GM21447 (cell line): ENCODE results near the gene UACA.
"Not testable (repeated sequence)": the region's sequence is repeated elsewhere in the genome, so short reads cannot be mapped to it uniquely, and the experiment has no call there.

ENCODE experiments used
- ATAC-seq: cut with Tn5 transposase; IDR thresholded peaks from one replicate; pipeline ENCODE4 v1.9.1; 2021; ENCODE audit not compliant: unreplicated experiment

UACA gene

GRCh38 chr15:70628549-70628896 lies 134.8 kb downstream of the UACA start:
- ATAC-seq, result no peak

GRCh38 chr15:70627734-70628548 lies 135.4 kb downstream of the UACA start:
- no peak for ATAC-seq

- no peak for ATAC-seq
Measured at GRCh38 chr15:70627322-70627721, 136.0 kb downstream of the UACA start.

DNA sequence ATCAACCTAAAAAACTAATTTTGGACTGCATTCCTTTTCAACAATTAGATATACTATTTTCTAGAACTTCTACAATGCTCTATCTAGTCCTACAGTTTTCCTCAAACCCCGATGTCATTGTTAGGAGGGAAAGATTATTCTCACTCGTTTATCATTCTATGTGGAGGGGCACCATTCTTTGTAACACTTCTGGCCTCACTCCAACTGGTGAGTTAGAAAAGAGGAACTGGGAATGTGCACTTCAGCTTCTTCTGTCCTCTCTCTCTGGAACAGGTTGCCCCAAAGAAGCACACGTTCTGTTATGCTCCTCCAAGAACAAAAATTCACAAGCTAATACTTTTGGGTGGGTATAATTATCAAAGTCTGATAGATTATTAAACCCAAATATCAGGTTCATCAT lies 137.9 kb downstream of the UACA start:
- ATAC-seq, result no peak

GRCh38 chr15:70625011-70625410 lies 138.3 kb downstream of the UACA start:
- no peak for ATAC-seq

DNA sequence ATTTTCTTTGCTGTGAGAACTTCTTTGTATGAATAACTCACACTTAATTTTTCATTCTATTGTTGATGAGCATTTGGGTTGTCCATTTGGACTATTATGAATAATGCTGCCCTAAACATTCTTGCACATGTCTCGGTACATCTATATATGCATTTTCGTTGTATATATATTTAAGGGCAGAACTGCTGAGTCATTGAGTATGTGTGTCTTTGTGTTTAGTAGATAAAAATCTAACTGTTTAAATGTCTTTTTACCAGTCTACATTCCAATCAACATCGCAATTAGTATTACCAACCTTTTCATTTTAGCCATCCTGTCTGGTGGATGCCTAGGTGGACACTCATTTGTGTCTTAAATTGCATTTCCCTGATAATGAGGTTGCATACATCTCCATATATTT lies 144.4 kb downstream of the UACA start:
- no peak for ATAC-seq

DNA sequence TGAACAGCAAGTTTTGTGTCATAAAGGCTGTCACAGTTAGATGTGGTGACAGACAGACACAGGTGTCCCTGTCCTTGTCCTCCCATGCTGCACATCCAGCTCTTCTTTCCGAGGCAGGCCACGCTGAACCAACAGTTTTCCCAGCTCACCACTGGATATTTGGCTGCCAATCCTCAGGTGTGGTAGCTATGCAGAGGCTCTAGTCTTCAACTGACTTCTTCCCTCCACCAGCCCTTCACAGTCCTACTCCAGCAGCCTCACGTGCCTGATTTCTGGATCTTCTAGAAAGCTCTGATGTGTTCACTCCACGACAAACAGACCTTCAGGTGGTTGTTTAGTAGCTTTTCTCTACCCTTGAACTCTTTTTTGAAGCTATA lies 145.5 kb downstream of the UACA start:
- ATAC-seq, result no peak

GRCh38 chr15:70617076-70617910 lies 146.1 kb downstream of the UACA start:
- no peak for ATAC-seq

DNA sequence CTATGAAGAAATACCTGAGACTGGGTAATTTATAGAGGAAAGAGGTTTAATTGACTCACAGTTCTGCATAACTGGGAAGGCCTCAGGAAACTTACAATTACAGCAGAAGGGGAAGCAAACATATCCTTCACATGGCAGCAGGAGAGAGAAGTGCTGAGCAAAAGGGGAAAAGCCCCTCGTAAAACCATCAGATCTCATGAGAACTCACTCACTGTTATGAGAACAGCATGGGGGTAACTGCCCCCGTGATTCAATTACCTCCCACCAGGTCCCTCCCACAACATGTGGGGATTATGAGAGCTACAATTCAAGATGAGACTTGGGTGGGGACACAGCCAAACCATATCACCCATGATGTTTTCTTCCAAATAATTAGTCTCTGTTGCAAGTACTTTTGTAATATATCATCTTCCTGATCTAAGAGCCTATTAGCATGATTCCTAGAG lies 147.0 kb downstream of the UACA start:
- ATAC-seq, result not testable (repeated sequence)

- ATAC-seq, result no peak
Measured at GRCh38 chr15:70615435-70616310, 147.7 kb downstream of the UACA start.

DNA sequence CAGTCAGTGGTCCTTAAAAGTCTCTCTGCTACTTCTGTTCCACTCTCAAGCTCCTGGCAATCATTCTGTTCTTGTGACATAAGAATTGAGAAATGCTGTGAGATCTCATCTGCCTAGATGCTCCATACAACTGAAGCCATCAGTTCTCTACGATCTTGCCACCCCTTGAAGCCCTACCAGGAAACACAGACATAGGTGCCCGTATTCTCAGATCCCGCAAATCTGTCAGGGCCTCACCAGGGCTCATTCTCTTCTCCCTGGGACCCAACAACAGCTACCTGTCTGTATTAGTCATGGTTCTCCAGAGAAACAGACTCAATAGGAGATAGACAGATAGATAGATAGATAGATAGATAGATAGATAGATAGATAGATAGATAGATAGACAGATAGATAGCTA lies 149.1 kb downstream of the UACA start:
- ATAC-seq, result no peak

DNA sequence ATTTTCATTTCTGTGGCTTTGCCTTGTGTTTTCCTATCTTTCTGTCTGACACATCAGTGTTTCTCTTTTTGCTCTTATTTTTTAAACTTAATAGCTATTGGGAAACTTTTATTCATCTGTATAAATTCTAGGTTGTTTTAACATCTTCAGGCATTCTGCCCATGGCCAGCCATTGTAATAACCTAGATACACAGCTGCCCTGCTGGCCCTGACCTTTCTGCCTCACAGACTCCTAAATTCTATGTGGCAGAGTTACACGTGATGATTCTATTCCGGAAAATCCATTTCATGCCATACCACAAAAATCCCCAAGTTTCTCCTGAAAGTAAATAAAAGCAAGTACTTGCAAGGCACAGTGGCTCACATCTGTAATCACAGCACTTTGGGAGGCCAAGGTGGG lies 150.1 kb downstream of the UACA start:
- no peak for ATAC-seq

DNA sequence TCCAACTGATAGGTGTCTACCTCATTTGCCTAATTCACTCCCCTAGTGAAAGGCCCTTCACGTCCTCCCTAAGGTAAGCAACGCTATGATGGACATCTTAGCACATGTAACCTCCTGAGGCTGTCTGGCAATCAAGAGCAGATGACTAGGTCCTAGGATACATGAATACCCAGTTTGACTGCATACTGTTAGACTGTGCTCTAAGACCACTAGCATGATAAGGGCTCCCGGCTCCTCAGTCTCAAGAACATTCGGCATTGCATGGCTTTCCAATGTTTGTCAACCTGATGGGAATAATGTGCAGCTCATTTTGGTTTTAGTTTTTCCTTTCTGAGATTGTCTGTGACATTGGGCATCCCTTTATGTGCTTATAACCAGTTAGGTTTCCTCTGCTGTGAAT lies 152.1 kb downstream of the UACA start:
- no peak for ATAC-seq

GRCh38 chr15:70610541-70610940 lies 152.8 kb downstream of the UACA start:
- ATAC-seq, result no peak

GRCh38 chr15:70609889-70610288 lies 153.5 kb downstream of the UACA start:
- ATAC-seq, result no peak

DNA sequence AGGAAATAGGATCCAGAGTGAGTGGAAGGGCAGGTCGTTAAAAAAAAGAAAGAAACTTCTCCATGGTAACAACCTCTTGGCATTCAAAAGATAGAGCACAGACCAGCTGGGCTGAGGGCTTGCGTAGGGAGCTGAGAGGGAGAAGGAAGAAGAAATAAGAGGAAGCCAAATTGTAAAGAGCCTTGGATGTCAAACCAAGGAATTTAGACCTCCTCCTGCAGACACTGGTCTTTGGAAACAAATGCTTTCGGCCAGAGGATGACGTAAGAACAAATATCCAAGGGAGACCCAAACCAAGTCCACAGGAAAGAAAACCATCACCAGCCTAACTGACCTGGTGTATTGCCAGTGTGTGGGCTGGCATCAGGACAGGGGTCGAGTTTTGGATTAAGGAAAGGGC lies 155.2 kb downstream of the UACA start:
- no peak for ATAC-seq

- ATAC-seq, result no peak
Measured at GRCh38 chr15:70605606-70606410, 157.6 kb downstream of the UACA start.

DNA sequence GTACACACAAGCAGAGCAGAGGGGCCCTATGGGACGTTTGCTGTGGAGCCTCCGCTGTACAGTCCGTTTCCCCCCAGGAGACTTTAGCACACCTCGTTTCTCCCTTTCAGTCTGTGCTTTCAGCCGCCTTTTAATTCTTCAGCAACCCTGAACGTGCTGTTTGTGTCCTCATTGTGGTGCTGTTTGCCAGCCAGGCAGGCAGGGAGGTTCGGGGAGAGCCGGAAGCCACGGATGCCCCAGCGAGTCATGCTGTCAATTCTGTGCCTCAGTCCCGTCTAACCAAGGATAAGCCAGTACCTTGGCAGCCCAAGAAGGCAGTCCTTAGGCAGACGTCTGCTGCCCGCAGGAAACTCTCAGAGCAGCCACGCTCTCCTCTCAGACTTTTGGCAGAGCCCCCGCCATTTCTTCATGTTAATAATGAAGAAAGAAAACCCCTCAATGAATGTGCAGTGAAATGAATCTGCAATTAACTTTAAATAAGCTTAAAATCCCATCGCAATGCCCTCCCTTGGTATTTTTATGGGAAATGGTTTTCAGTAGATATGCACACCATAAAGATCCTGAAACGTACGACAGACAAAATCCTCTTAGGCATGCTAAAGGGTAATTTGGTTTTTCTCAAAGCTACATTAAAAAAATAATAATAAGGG lies 158.6 kb downstream of the UACA start:
- ATAC-seq, result no peak
